Measurements from ENCODE around the gene TASOR2.

Gene TASOR2

DNA sequence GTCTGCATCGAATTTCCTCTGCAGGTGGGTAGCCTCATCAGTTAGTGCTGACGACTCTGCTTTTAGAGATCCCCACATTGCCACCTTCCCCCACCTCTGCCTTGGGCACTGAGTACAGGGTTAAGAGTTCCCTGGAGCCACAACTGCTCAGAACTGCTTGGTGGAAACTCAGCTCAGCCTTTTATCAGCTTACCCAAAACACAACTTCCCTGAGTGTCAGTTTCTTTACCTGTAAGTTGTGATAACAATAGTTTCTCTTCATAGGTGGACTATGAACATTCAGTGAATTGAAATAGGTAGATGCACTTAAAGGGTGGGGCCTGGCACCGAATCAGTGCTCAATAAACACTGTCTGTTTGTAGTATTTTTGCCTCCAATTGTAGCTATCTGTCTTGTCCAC lies 29.5 kb upstream of the TASOR2 start:
- DNase-seq (ENCODE audit: low spot score): no peak

DNA sequence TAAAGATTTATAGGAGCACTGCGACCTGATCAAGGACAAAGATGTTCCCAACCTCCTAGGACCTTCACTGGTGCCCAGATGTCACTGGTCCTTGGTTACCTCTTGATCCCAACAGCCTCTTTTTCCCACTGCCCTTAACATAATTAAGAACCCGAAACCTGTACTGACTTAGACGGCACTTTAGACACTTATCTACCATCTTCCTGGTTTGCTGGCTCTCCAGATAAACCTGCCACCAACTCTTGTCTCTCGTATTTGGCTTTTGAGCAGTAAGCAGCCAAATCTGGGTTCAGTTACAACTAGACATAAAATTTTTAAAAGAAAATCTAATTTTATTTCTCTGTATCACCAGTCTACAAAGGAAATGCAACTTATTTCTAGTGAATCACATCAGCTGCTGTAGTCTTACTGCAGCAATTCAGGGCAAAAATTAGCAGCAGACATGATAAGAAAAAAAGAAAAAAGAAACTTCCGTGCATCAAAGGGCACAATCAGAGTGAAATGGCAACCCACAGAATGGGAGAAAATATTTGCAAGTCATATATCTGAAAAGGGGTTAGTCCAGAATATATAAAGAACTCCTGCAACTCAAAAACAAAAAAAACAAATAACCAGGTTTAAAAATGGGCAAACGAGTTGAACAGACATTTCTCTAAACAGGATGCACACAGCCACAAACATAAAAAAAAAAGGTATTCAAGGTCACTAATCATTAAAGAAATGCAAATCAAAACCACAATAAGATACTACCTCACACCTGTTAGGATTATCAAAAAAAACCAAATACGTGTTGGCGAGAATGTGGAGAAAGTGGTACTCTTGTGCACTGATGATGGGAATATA lies 27.7 kb upstream of the TASOR2 start:
- DNase-seq (ENCODE audit: low spot score): no peak

DNA sequence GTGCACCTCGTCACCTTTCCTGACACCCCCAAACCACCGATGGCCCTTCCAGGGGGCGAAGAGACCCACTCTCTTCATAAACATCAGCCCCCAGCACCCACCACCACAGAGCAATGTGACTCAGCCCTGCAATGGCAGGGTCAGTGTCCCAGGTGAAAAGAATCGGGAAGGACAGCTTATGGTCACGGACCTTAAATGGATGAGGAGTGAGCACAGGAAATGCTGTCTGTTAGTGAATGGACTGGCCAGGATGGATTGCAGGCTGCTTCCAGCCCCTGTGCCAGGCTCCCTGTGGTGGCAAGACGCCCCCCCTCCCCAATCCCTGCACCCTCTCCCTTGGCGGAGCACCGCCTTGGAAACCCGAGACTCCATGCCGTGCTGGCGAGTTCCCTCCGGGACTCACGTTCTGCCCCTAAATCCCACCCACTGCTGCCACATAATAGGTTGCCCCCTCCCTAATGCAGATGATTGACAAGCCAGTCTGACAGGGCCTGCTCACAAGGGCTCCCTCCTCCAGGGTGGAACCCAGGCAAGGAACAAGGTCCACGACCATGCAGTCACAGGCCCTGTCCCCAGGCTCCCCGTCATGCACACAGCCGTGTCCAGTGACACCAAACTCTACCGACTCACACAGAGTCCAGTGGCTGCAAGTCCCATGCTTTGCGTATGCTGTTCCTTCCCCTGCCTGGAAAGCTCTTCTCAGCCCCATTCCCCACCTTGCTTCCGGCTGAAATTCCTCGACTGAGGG lies 25.6 kb upstream of the TASOR2 start:
- no peak for DNase-seq (ENCODE audit: low spot score)

DNA sequence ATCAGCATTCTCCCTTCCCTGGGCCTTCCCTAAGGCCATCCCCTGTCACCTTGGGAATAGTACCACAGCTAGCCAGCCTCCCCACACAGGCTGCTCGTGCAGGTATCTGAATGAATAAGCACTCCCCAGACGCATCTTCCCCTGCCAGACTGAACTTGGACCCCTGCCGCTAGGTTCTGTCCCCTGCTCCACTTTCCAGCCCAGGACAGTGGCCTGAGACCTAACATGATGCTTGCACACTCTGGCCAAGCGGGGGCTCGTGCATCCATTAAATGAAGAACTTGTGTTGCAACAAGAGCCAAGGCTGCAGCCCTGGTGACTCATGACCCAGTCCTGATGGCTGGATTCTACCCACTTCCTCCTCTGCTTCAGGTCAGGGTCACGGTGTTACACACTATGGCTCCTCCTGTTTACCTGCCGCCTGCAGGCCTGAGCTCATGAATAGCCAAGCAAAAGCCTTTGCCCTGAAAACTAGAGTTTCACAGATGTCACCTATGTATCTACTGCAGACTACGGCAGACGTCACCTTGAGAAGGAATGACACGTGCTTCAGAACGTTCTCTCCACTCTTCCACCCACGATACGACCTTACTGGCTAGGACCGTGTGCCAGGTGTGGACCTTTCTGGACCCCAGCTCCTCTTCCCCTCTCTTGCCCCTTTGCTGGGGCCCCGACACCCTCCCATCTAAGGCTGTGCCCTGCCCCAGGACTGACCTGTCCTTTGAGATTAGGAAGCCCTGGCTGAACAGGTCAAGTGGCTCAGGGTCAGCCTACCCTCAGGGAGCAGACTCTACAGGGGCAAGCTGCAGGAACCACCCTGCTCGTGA lies 24.7 kb upstream of the TASOR2 start:
- peak; percentile 19 for DNase-seq (ENCODE audit: low spot score)

GRCh38 chr10:5661043-5661442 lies 23.6 kb upstream of the TASOR2 start:
- no peak for DNase-seq (ENCODE audit: low spot score)

DNA sequence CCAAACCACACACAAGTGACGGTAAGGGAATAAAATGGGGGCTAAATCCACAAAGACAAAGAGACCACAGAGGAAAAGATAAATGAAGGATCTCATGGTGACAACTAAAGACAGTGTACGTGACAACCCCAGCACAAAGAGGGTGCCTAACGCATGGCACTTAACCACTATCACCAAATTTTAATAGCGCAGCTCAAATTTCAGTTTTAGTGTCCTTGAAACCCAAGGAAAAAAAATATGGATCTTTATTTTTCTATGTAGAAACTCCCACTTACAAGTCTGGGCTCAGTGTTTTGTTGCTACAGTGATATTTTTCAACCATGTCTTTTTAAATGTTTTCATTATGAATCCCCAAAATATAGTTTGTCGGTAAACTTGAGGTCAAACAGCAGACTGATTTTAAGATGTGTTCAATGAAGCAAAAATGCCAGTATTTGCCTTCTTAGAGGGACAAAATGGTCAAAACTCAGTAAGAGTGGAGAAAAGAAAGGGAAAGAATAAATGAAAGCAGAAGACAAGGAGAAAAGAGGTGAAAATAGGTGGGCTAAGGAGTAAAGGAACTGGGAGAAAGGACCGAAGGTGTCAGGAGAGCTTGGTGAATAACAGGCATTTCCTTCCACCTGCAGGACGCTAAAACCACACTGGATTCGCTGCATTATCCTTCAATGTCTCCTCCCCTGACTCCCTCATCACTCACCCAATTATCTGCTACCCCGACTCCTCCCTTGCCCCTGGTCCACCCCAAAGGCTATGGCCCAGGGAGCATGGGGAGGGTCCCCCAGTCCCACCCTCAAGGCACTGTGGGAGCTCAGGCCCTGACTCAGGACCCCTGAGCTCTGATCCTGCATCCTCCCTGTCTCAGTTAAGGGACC lies 21.7 kb upstream of the TASOR2 start:
- DNase-seq (ENCODE audit: low spot score): no peak

DNA sequence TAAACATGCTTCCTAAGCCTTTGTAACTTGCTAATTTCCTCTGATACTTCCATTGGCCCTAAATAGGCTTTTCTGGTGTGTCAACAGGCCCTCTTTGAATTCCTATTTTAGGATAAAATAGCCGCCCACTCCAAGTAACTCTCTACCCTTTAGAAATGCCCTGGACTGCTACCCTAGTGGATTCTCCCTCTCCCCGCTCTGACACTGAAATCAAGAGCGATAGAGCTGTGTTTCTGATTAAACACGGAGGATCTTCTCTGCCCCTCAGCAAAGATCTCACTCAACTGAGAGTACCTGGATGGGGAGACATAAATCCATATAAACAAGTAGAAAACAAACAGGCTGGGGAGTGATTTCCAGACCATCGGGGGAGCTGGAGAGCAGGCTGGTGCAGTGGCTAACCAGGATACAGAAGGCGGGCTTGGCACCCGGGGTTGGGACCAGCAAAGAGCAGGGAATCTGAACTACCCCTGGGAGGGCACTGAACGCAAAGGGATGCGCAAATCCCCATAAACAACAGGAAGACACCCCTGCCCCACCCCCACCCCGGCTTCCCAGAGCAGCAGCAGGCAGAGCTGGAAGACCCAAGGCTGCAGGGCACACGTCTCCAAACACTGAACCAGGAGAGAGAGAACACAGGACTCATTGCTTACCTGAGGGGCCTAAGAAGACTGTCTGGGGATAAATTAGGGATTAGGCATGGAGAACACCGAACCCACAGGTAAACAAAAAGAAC lies 20.8 kb upstream of the TASOR2 start:
- DNase-seq (ENCODE audit: low spot score): no peak

DNA sequence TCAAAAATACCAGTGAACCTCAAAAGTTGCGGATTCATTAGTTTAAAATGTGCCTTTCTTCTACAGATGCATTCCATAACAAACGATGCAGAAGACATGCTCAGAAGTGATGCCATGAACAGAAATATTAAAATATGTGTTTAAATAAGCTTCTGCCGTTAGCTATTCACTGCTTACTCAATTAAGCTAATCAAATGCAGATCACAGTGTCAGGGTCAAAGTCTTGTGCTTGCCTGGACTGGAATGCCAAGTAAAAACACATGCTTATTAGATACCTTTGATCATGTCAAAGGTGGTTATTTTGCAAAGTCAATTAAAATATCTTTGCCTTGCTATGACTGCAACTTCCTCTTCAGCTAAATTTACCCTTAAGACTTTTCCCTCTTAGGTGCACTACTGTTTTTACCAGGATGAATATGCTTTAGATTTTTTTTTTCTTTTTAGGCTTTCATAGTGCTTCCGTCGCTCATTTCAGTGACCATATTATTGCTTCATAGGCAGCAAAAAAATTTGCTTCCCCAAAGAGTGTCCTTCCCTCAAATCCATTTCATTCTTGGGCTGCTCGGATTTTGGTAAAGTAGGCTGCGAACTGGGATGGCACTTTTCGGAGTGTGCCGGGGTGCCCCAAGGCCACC lies 19.1 kb upstream of the TASOR2 start:
- DNase-seq (ENCODE audit: low spot score): no peak

DNA sequence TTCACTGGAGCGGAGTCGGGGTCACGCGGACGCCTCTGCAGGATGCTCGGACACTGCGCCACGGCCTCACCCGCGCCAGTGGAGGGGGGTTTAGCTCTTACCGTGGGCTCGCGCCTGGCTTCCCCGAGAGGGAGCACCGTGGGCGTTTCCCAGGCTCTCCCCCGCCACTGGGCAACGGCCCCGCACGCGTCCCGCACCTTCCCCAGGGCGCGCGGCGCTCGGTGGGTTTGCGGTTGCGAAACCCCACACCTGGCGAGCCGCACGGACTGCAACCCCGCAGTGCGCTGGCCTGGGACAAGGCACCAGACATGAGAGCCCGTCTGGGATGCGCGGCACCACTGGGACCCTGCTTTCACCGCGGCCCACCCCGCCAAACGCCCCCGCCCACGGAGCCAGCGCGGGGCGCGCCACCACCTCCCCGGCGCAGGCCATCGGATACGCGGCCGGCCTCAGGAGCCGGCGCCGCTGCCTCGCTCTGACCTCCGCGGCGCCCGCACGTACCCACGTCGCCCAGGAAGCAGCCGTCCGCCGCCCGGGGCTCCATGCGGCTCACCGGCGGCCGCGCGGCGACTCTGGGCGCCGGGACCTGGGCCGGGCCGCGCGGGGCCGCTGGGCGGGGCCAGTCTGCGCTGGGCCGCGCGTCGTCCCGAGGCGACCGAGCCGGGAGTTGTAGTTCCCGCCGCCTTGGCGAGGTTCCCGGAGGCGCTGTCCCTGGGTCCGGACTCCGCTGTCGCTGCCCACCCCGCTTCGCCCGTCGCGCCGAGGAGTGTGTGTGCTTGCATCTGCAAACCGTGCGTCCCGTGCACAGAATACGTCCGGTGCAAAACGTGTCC lies 18.4 kb upstream of the TASOR2 start, which contains the start of gene ASB13:
Gene ASB13 (minus strand): TSS at position 588 of the 833 bp plus-strand sequence. CDS start 44 bp downstream, at position 544.
- peak; percentile 19 for DNase-seq (ENCODE audit: low spot score)

GRCh38 chr10:5666841-5667630 lies 17.6 kb upstream of the TASOR2 start:
- no peak for DNase-seq (ENCODE audit: low spot score)

DNA sequence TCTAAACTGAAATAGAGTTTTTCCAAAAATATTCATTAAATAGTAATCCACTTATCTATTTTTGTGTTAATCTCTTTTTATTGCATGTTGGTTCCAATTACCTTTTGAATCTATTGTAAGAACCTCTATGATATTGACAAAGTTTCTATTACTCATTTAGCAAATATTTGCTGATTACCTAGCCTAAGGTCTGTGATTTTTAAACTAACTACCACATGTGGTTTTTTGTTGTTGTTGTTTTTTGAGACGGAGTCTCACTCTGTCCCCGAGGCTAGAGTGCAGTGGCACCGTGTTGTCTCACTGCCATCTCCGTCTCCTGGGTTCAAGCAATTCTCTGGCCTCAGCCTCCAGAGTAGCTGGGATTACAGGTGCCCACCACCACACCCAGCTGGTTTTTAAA lies 16.2 kb upstream of the TASOR2 start:
- DNase-seq (ENCODE audit: low spot score): no peak

GRCh38 chr10:5669604-5670003 lies 15.0 kb upstream of the TASOR2 start:
- no peak for DNase-seq (ENCODE audit: low spot score)

- DNase-seq (ENCODE audit: low spot score): no peak
These were observed 13.8 kb upstream of the TASOR2 start for GRCh38 chr10:5670662-5671375.

DNA sequence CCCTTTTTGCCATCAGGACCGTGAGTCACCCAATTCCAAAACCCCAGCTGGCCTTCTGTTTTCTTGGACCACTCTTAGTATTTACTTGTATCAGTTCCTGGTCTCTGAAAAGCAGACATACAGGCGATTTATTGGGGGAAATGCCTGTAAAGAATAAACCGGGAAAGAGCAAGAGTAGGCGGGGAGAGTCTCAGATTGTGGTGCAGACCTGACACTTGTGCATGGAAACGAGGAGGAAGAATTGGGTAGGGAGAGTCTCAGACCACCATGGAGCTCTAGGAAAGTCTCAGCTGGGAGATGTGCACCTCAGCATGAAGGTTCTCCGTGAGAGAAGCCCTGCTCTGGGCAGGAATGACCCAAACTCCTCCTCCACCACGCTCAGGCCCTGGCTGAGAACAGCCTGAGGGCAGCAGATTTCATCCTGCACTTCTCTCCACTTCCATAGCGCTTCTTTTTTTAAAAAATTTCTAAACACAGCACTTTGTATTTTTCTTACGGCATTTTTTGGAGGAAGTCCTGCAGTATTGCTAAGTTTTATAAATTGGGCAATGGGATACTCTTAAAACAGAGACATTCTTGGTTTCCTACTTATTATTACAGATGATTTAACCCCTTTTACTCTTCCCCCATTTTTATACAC lies 6.1 kb upstream of the TASOR2 start:
- no peak for DNase-seq (ENCODE audit: low spot score)

GRCh38 chr10:5679037-5679435 lies 5.6 kb upstream of the TASOR2 start:
- no peak for DNase-seq (ENCODE audit: low spot score)

- no peak for DNase-seq (ENCODE audit: low spot score)
These were observed 5.0 kb upstream of the TASOR2 start for GRCh38 chr10:5679606-5680005.

DNA sequence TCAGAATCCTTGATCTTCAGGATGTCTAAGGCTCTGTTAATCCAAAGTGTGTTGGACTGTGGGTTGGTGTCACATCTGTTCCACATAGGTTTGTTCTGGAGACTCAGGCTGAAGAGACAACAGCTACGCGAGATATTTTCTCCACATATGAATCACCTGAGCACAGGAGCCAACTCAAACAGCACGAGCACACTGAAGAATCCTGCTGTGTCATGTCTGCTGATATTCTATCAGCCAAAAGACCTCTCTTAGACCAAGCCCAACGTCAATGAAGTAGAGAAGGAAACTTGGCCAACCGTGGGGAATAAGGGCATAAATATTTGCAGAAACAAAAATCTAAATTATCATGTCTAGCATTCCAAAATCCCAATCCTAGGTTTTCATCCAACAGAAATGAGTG lies 2.7 kb upstream of the TASOR2 start:
- no peak for DNase-seq (ENCODE audit: low spot score)
